Gastrocnemius medialis (tissue), 4 donors: ENCODE measurements around the gene SLC6A18.

Source experiments
- POLR2A ChIP-seq, 2 donors: fragments of 450-650 bp; IDR thresholded peaks; one replicate each; pipeline ENCODE4 v1.6.1; 2017; ENCODE audit warnings: antibody characterized with exemption in 2 of 2, mild to moderate bottlenecking in 2 of 2, moderate library complexity in 2 of 2
- TF ChIP-seq, protein P1 (sequence below), 5 experiments: fragments of 450-650 bp in 3 of 5; fragments of 200-600 bp in 2 of 5; sonication (generic) in 2 of 5; IDR thresholded peaks in 4 of 5; conservative IDR thresholded peaks in 1 of 5; 1 replicate in 4 of 5; 2 replicates in 1 of 5; pipeline ENCODE4 v1.5.1; 2016 to 2019; ENCODE audit warnings: antibody characterized with exemption in 5 of 5, mild to moderate bottlenecking in 3 of 5, moderate library complexity in 3 of 5

DNA sequence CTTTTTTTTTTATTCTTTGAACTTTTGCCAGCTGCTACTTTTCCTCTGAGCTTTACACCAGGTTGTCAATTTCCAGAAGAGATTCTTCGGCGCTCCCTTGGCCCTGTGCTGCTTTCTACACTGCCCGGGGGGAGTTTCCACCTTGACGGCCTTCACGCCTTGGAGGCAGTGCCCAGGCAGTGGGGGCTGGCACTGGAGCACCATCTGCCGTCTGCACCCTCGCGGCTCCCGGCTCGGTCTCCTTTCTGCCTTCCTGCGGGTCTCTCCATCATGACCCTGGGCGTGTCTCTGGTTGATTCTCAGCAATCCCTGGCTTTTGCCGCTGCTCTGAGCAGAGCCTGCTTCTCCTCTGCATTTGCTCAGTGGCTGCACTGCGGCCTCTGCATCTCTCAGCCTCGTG lies 2.9 kb downstream of the SLC6A18 start:
- TF ChIP-seq, protein P1, sequence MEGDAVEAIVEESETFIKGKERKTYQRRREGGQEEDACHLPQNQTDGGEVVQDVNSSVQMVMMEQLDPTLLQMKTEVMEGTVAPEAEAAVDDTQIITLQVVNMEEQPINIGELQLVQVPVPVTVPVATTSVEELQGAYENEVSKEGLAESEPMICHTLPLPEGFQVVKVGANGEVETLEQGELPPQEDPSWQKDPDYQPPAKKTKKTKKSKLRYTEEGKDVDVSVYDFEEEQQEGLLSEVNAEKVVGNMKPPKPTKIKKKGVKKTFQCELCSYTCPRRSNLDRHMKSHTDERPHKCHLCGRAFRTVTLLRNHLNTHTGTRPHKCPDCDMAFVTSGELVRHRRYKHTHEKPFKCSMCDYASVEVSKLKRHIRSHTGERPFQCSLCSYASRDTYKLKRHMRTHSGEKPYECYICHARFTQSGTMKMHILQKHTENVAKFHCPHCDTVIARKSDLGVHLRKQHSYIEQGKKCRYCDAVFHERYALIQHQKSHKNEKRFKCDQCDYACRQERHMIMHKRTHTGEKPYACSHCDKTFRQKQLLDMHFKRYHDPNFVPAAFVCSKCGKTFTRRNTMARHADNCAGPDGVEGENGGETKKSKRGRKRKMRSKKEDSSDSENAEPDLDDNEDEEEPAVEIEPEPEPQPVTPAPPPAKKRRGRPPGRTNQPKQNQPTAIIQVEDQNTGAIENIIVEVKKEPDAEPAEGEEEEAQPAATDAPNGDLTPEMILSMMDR (IDR thresholded peaks at IDR 0.05 in 4 of 5, conservative IDR thresholded peaks at IDR 0.05 in 1 of 5), result no peak
- TF ChIP-seq POLR2A (IDR thresholded peaks at IDR 0.05), result no peak
